GM13977 (cell line): ENCODE results near the gene POMT1.

Source experiments
- DNase-seq: peaks from one replicate; pipeline ENCODE4 v3.0.0; 2012; ENCODE audit warnings: low spot score
- CTCF ChIP-seq: IDR thresholded peaks from 2 replicates; pipeline ENCODE4 v1.5.1; 2012; ENCODE audit warnings: mild to moderate bottlenecking, control low read depth; ENCODE audit not compliant: insufficient read depth; ENCODE audit errors: extremely low read depth, missing control alignments
- in situ Hi-C: fragments of 300-500 bp; cut with MboI; formaldehyde crosslinking; loops from one replicate; pipeline ENCODE4 v1.12.0; 2022; ENCODE audit warnings: low sequenced_read_pairs, low pct_unique_long_range_greater_than_20kb, mixed read lengths, inconsistent platforms; ENCODE audit not compliant: unreplicated experiment

The POMT1 gene

GRCh38 chr9:131481441-131482342 is 21.0 kb upstream of the POMT1 start:
- in situ Hi-C loops: no loop called here
- DNase-seq: no peak
- no peak for TF ChIP-seq CTCF

GRCh38 chr9:131482343-131483006 is 20.2 kb upstream of the POMT1 start:
- in situ Hi-C loops: no loop called here
- DNase-seq: no peak
- no peak for TF ChIP-seq CTCF

GRCh38 chr9:131483319-131484050 is 19.2 kb upstream of the POMT1 start:
- no peak for DNase-seq
- no peak for TF ChIP-seq CTCF
- in situ Hi-C loops: no loop called here

GRCh38 chr9:131484051-131484445 is 18.7 kb upstream of the POMT1 start:
- no peak for TF ChIP-seq CTCF
- DNase-seq: no peak
- in situ Hi-C loops: no loop called here

- in situ Hi-C loops: no loop called here
- no peak for TF ChIP-seq CTCF
- DNase-seq: no peak
Measured at GRCh38 chr9:131484560-131485185, 18.0 kb upstream of the POMT1 start.

GRCh38 chr9:131485206-131485605 is 17.5 kb upstream of the POMT1 start:
- DNase-seq: no peak
- in situ Hi-C loops: no loop called here
- TF ChIP-seq CTCF: no peak
